CD4-positive, alpha-beta T cell (primary cell): ENCODE data around the gene GPC1. TPM values are rescaled to one million over a fixed set of nuclear protein-coding genes. Genes with fewer than 3 reads are reported as not detected.
A peak's percentile ranks its signal among the peaks of the same experiment; 100 is the strongest.

Source experiments
- ATAC-seq: fragments of 200-7000 bp; cut with Tn5 transposase; one replicate; pipeline ENCODE4 v1.10.0; 2022; ENCODE audit warnings: mild to moderate bottlenecking; ENCODE audit not compliant: poor library complexity
- CTCF ChIA-PET: fragments of 350-600 bp; sonication (Branson Sonifier 250); formaldehyde crosslinking; loops from one replicate; lab custom pipeline; 2021; ENCODE audit warnings: antibody characterized with exemption, inconsistent platforms; lab: Charles Lee
- POLR2A ChIA-PET: fragments of 350-600 bp; sonication (Branson Sonifier 250); formaldehyde crosslinking; loops from one replicate; lab custom pipeline; 2021; ENCODE audit warnings: antibody characterized with exemption, inconsistent platforms; lab: Charles Lee
- DNase-seq, 14 experiments: peaks; one replicate each; pipeline ENCODE4 v3.0.0-alpha.2; 2013 to 2020; ENCODE audit warnings: mixed read lengths in 2 of 14
- H3K27ac ChIP-seq, 2 donors: one replicate each; pipeline versions ENCODE4 v1.5.1 to v1.7.0; 2013; ENCODE audit warnings: low read length in 2 of 2, low read depth in 1 of 2, mild to moderate bottlenecking in 1 of 2
- H3K27me3 ChIP-seq, 2 experiments: 1 replicate in 1 of 2; 2 replicates in 1 of 2; pipeline versions ENCODE4 v1.6.1 to v1.7.0; 2013; ENCODE audit warnings: low read length in 2 of 2, control low read depth in 1 of 2, mild to moderate bottlenecking in 1 of 2, moderate library complexity in 1 of 2; ENCODE audit not compliant: insufficient read depth in 2 of 2, control insufficient read depth in 1 of 2
- H3K36me3 ChIP-seq: one replicate; pipeline ENCODE4 v1.6.1; 2013; ENCODE audit warnings: low read length, control low read depth; ENCODE audit not compliant: insufficient read depth
- H3K4me1 ChIP-seq: one replicate; pipeline ENCODE4 v1.6.1; 2013; ENCODE audit warnings: low read length, control low read depth; ENCODE audit not compliant: insufficient read depth
- H3K4me3 ChIP-seq: one replicate; pipeline ENCODE4 v1.5.1; 2013; ENCODE audit warnings: mild to moderate bottlenecking, low read length, moderate library complexity
- H3K9me3 ChIP-seq, 2 experiments: 1 replicate in 1 of 2; 2 replicates in 1 of 2; pipeline versions ENCODE4 v1.6.1 to v1.7.0; 2013; ENCODE audit warnings: low read length in 2 of 2, mild to moderate bottlenecking in 2 of 2, control low read depth in 1 of 2, moderate library complexity in 1 of 2; ENCODE audit not compliant: control insufficient read depth in 1 of 2, insufficient read depth in 1 of 2
- H3K27ac Mint-ChIP-seq: one replicate; pipeline ENCODE4 v1.8.0; 2020; ENCODE audit warnings: mixed read lengths
- H3K27me3 Mint-ChIP-seq: one replicate; pipeline ENCODE4 v1.8.0; 2021; ENCODE audit warnings: mixed read lengths
- H3K36me3 Mint-ChIP-seq: one replicate; pipeline ENCODE4 v1.8.0; 2021; ENCODE audit warnings: low read depth, mixed read lengths
- H3K4me1 Mint-ChIP-seq: one replicate; pipeline ENCODE4 v1.8.0; 2021; ENCODE audit warnings: low read depth, mixed read lengths
- H3K4me3 Mint-ChIP-seq: one replicate; pipeline ENCODE4 v1.8.0; 2020; ENCODE audit warnings: mild to moderate bottlenecking, mixed read lengths
- H3K9me3 Mint-ChIP-seq: one replicate; pipeline ENCODE4 v1.8.0; 2020; ENCODE audit warnings: mixed read lengths
- intact Hi-C, 2 experiments: fragments of 100-400 bp; cut with DNase I in 1 of 2; cut with micrococcal nuclease in 1 of 2; formaldehyde crosslinking; loops; one replicate each; pipeline versions ENCODE4 v1.15.1 to v1.9.0; 2023 to 2025; cut with DNase I, micrococcal nuclease
- total RNA-seq, 174 experiments: library from RNA in 2 of 174; stranded (reverse) in 2 of 174; gene quantifications; one replicate each; pipeline ENCODE4 v1.2.3 and lab custom pipeline; 2021 to 2026
- TF ChIP-seq, protein P1 (sequence below): fragments of 200-600 bp; IDR thresholded peaks from one replicate; pipeline ENCODE4 v1.8.0; 2022; ENCODE audit warnings: antibody characterized with exemption, mild to moderate bottlenecking

The GPC1 gene
- total RNA-seq, 2 experiments from 2014 or later: 0.58 to 0.98 TPM

DNA sequence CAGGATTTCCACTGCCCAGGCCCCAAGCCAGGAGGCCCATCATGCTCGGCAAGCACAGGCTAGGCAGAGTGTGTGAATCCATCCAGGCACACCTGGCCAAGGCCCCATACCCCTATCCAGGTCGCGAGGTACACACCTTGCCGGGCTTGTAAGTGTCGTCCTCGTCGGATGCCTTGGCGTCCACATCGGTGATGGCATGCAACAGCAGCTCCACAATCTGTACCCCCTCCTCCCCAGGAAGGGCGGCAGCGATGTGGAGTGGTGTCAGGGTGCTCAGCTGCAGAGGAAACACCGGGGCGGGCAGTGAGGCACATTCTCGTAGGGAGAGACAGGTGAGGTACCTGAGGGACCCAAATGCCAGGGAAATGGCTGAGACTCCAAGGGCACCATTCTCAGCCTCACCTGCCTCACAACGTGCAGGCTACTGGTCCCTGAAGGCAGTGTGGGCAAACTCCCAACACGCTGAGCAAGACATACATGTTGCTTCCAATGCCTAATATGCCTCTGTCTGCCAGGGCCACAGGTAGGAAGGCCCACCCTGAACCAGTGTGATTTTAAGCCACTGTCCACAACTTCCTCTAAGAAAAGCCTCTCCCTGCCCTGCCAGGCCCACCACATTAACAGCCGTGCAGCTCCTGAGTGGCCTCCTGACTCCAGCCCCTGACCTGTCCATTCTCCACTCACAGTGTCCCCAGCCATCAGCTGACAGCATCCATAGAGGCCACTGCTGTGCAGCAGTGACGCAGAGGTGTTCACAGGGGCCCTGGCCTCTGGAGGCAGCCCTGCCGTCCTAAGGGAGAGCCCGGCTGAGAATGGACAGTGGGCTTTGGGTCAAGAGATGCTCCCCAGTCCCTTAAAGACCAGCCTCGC lies 77.4 kb downstream of the GPC1 start:
- intact Hi-C loops: loop anchor here (2.0 to 10.0 kb wide), 5 partner anchors 44 to 328 kb away; partner anchors contain the start of genes ANKMY1 (in 1 of the 2), DUSP28 (in 1 of the 2) and RNPEPL1 (in 1 of the 2)
- Histone ChIP-seq H3K9me3 (no peaks in the 10 kb centered on the region), H3K4me3 (no peak overlapping the region), H3K36me3 (peaks cover 24% of the 10 kb centered on the region), H3K27me3 (no peaks in the 10 kb centered on the region), H3K4me1 (peaks cover 15% of the 10 kb centered on the region), H3K27ac (no peak overlapping the region)
- H3K4me1 Mint-ChIP-seq: peaks cover 6% of the 10 kb centered on the region
- H3K27me3 Mint-ChIP-seq: no peaks in the 10 kb centered on the region
- TF ChIP-seq, protein P1, sequence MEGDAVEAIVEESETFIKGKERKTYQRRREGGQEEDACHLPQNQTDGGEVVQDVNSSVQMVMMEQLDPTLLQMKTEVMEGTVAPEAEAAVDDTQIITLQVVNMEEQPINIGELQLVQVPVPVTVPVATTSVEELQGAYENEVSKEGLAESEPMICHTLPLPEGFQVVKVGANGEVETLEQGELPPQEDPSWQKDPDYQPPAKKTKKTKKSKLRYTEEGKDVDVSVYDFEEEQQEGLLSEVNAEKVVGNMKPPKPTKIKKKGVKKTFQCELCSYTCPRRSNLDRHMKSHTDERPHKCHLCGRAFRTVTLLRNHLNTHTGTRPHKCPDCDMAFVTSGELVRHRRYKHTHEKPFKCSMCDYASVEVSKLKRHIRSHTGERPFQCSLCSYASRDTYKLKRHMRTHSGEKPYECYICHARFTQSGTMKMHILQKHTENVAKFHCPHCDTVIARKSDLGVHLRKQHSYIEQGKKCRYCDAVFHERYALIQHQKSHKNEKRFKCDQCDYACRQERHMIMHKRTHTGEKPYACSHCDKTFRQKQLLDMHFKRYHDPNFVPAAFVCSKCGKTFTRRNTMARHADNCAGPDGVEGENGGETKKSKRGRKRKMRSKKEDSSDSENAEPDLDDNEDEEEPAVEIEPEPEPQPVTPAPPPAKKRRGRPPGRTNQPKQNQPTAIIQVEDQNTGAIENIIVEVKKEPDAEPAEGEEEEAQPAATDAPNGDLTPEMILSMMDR: no peak
- H3K27ac Mint-ChIP-seq: no peak overlapping the region
- H3K4me3 Mint-ChIP-seq: no peak overlapping the region
- ATAC-seq (no peak), DNase-seq (peak in 1 of 14 experiments; percentile 15)
- ChIA-PET CTCF (interaction anchor here (1.3 to 1.6 kb wide), 3 partner anchors 67 to 108 kb away, joined by 8 to 22 read pairs (median 18); partner anchors contain the start of gene CAPN10), POLR2A (interaction anchor here (2.0 kb wide), 1 partner anchor 53 kb away, joined by 18 read pairs; no protein-coding TSS in a partner anchor)
- peaks cover 22% of the 10 kb centered on the region for H3K36me3 Mint-ChIP-seq
- H3K9me3 Mint-ChIP-seq: no peaks in the 10 kb centered on the region

DNA sequence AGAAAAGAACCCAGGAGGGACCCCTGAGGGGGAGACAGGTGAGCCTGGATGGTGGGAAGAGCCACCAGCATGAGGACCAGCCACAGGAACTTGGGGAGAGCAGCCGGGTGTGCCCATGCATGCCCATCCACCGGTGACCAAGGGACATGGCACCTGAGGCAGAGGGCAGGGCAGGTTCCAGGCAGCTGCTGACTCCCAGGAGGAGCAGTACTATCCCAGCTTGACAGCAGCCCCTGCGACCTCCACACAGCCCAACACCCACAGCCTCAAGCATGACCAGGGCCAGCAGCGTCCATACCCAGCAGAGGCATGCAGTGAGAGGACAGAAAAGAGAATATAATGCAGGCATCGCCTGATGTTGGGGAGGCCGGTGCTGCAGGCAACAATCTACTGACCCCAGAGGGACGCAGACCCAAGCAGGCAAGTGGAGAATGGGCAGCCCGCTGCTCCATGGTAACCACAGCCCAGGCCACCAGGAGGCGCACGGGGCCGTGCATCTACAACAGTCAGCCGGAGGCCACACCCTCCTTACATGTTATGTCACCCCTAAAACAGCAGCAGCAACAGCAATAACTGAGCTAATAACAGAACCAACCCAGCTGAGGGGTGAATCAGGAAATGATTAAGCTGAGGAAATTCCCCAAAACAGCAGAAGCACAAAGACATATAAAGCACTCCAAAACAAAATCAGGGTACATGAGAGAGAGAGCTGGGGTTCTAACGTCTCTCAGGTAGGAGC lies 78.3 kb downstream of the GPC1 start:
- H3K36me3 Mint-ChIP-seq: peaks cover 14% of the 10 kb centered on the region
- no peaks in the 10 kb centered on the region for H3K9me3 Mint-ChIP-seq
- peak; percentile 99 for ATAC-seq
- intact Hi-C loops: loop anchor here (1.0 to 10.0 kb wide), 9 partner anchors 44 to 327 kb away; partner anchors contain the start of genes ANKMY1 (in 1 of the 2), CAPN10 (in 1 of the 2), DUSP28 (in 1 of the 2) and RNPEPL1 (in 1 of the 2)
- Histone ChIP-seq H3K4me3 (no peak overlapping the region), H3K27me3 (no peaks in the 10 kb centered on the region), H3K27ac (no peak overlapping the region), H3K36me3 (peaks cover 25% of the 10 kb centered on the region), H3K9me3 (no peaks in the 10 kb centered on the region), H3K4me1 (peaks cover 15% of the 10 kb centered on the region)
- POLR2A ChIA-PET: interaction anchor here (0.6 to 2.0 kb wide), 6 partner anchors 47 to 327 kb away, joined by 3 to 18 read pairs (median 5); partner anchors contain the start of genes CAPN10, DUSP28 and RNPEPL1
- no peaks in the 10 kb centered on the region for H3K27me3 Mint-ChIP-seq
- peaks cover 6% of the 10 kb centered on the region for H3K4me1 Mint-ChIP-seq
- CTCF ChIA-PET: interaction anchor here (0.6 to 1.6 kb wide), 12 partner anchors 9 to 316 kb away, joined by 3 to 31 read pairs (median 4); partner anchors contain the start of genes ANKMY1, CAPN10, DUSP28 and GPR35
- no peak overlapping the region for H3K4me3 Mint-ChIP-seq
- TF ChIP-seq, protein P1: peak; percentile 90
- H3K27ac Mint-ChIP-seq: peak overlapping the region; percentile 55
- peak; percentile 76 to 92 (median 80) for DNase-seq

DNA sequence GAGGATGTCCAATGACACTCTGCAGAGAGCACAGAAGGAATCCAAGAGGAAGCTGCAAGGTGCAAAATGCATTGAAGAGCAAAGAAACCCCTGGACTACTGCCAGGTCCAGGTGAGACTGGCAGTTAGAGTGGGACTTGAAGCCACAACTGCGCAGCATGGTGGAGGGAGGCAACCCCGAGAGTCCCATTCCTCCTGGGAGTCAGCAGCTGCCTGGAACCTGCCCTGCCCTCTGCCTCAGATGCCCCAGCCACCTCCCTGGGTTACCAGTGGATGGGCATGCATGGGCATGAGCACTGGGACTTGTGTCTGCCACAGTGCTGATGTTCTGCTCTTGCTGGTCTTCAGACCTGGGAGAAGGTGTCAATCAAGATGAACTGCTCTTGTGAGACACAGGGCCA lies 79.2 kb downstream of the GPC1 start:
- intact Hi-C loops: loop anchor here (1.0 to 10.0 kb wide), 8 partner anchors 43 to 326 kb away; partner anchors contain the start of genes ANKMY1 (in 1 of the 2), CAPN10 (in 1 of the 2), DUSP28 (in 1 of the 2) and RNPEPL1 (in 1 of the 2)
- Histone ChIP-seq H3K27ac (no peak overlapping the region), H3K4me1 (peaks cover 15% of the 10 kb centered on the region), H3K4me3 (no peak overlapping the region), H3K36me3 (peaks cover 22% of the 10 kb centered on the region), H3K27me3 (no peaks in the 10 kb centered on the region), H3K9me3 (no peaks in the 10 kb centered on the region)
- no peak overlapping the region for H3K27ac Mint-ChIP-seq
- H3K4me3 Mint-ChIP-seq: no peak overlapping the region
- peaks cover 6% of the 10 kb centered on the region for H3K36me3 Mint-ChIP-seq
- DNase-seq: peak in 1 of 14 experiments; percentile 13
- no peaks in the 10 kb centered on the region for H3K9me3 Mint-ChIP-seq
- no peak for ATAC-seq
- ChIA-PET POLR2A (interaction anchor here (0.8 to 2.0 kb wide), 5 partner anchors 46 to 72 kb away, joined by 3 to 18 read pairs (median 7); partner anchors contain the start of genes CAPN10, DUSP28 and RNPEPL1), CTCF (interaction anchor here (1.0 to 1.6 kb wide), 3 partner anchors 46 to 106 kb away, joined by 8 to 31 read pairs (median 10); partner anchors contain the start of gene DUSP28)
- TF ChIP-seq, protein P1: no peak
- no peaks in the 10 kb centered on the region for H3K27me3 Mint-ChIP-seq
- peaks cover 6% of the 10 kb centered on the region for H3K4me1 Mint-ChIP-seq
